Inferior parietal cortex (tissue), 1 donor: Measurements from ENCODE around the gene CACNA1I.

ENCODE experiments used
- DNase-seq: peaks from one replicate; pipeline ENCODE4 v3.0.0-alpha.2; 2016; ENCODE audit errors: extremely low spot score

CACNA1I gene

DNA sequence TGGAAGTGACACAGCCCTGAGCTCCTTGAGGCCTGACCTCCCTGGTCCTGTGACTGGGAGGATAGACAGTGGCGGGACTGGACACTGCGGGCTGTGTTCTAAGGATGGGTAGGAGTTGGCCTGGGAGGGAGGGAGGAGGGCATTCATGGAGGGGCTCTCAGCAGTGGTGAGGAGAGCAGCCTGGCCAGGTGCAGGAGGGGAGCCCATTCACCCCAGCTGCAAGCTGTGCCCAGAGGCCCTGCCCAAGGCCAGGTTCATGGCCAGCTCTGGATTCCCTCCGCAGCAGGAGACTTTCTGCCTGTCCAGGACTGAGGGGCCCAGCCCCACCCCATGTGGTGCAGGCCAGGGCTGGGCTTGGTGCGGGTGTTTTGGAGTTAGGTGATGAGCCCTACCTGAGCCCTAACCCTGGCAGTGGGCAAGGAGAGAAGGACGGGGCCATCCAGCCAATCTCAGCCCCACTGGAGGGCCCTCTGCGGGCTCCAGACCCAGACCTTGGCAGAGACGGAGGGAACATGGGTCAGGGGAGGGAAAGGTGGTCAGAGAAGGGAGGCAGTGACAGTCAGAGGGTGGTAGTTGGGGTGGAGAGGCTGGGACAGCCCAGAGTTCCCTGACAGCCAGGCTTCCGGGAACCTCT lies 26.8 kb downstream of the CACNA1I start:
- no peak for DNase-seq

DNA sequence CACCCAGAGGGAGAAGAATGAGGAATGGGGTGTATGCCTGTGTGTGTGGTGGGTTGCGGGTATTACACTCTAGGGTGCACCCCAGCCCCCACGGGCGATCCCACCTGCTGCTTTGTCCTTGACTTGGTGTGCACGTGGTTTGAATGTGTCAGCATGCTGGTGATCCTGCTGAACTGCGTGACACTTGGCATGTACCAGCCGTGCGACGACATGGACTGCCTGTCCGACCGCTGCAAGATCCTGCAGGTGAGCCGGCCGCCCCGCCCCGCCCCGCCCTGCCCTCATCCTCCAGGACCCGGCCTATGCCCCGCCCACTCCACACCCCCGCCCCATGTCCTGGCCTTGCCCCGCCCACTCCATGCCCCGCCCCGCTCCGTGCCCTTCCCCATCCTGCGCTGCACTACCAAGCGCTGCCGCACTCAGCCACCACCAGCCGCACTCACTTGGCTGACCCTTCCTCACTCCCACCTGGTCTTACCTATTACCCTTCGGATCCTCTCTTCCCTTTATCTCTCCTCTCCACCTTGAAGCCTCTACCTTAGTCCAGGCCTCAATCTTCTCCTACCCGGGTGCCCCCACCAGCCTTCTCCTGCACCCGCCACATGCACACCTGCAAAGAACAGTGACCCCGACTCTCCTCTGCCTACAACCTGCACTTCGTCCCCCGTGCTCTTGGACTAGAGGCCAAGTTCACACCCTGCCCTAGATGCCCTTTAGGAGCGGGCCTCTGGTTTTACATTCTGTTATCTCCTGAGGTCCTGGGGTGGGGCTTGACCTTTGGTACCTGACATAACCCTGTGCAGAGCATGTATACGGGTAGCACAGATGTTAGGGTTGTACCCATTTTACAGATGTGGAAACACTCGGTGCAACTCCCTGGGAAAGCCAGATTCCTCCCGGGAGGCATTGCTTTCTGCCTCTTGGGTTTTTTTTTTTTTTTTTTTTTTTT lies 27.7 kb downstream of the CACNA1I start:
- DNase-seq: no peak

DNA sequence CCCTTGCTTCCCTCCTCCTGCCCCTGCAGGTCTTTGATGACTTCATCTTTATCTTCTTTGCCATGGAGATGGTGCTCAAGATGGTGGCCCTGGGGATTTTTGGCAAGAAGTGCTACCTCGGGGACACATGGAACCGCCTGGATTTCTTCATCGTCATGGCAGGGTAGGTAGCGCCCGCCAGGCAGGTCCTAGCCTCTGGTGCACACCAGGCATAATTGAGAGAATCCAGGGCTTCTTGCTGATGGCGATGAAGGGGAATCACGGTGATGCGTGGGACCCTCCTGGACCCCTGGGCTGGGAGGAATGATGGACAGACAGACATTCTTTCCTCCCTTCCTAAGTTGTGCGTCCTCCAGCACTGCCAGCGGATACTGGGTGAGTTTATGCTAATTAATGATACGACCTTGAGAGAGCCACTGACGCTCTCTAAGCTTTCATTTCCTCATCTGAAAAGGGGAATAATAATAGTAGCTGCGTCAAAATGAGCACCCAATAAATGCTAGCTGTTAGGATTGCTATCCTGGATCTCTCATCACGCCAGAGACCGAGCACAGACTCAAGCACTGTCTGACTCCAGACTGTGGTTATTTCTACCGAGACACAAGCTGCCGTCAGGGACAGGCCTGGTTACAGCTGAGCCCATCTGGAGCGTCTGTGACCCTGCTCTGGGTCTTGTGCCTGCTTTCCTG lies 30.1 kb downstream of the CACNA1I start:
- DNase-seq: no peak

DNA sequence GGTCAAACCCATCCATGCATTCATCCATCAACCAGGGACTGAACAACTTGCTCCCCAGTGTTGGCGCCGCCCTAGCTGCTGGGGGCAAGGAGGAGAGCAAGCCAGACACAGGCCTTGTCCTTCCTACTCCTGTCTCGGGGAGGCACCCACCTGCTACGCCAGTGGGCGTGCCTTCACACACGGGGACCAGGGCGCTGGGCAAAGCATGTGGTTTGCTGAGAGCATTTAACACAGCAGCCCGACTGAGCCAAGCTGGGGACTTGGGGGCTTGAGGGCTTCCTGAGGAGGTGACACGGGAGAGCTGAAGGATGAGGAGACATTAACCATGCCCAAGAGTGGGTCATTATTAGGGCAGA lies 30.6 kb downstream of the CACNA1I start:
- DNase-seq: no peak

DNA sequence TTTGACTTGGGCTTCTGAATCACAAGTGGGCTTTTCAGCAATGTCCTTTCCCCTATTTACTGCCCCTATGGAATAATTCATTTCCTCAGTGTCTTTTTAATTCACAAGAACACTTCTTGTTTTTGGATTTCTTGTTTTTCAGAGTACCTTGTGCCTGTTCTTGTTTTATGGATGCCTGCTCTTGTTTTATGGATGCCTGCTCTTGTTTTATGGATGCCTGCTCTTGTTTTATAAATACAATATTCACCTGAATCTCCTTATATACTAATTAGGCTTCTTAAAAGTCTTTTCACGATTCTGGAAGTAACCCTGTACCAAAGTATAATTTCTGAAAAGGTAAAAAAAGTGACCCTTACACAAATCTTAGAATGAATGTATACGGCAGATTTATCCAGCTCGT lies 32.8 kb downstream of the CACNA1I start:
- DNase-seq: no peak

DNA sequence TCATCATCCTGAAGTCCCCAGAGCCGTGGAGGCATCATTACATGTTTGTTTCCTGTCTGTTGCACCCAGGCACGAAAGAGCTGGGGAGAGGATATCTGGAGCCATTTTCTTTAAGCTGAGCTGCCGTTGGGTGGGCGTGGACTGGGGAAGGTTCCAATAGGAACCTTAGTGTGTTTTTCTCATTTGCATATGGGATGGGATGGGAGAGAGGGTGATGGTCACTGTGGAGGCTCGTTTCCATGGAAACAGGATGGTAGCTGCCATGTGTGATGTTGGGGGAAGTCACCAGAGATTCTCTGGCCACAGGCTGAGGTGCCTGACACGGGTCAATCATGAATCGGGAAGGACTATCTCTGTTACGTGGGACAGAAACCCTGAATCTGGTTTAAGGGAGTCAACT lies 39.7 kb downstream of the CACNA1I start:
- DNase-seq: no peak

DNA sequence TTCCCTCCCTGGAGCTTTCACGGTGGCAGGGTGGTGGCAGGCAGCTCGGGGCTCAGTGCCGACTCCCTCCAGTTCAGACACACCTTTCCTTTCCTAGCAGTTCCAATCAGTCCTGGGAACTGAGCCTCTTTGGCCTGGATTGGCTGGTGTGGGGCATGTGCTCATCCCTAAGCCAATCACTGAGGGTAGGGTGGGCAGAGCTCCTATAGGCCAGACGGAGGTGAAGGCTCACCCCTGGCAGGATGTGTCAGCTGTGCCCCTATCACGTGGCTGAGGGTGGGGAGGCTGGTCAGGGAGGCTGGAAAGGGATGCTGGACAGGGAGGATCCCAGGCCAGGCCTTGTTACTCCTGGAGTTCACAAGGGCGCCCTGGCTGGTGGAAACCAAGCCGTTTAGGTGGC lies 40.2 kb downstream of the CACNA1I start:
- DNase-seq: no peak

DNA sequence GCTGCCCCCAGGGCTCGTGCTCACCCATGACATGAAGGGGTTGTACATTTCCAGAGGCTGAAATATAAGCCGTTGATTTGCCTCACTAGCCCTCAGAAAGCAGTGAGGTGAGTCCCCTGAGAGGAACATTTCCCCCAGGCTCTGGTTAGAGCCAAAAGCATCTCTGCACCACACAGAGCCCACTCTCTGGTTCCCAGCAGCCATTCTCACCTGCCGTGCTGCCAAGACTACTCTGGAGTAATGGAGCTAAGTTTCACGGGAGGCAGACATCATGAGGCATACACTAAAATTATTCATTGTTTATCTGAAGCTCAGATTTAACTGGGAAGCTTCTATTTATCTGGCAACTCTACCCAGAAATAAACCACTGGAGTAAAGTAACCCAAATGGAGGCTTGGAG lies 40.8 kb downstream of the CACNA1I start:
- no peak for DNase-seq

DNA sequence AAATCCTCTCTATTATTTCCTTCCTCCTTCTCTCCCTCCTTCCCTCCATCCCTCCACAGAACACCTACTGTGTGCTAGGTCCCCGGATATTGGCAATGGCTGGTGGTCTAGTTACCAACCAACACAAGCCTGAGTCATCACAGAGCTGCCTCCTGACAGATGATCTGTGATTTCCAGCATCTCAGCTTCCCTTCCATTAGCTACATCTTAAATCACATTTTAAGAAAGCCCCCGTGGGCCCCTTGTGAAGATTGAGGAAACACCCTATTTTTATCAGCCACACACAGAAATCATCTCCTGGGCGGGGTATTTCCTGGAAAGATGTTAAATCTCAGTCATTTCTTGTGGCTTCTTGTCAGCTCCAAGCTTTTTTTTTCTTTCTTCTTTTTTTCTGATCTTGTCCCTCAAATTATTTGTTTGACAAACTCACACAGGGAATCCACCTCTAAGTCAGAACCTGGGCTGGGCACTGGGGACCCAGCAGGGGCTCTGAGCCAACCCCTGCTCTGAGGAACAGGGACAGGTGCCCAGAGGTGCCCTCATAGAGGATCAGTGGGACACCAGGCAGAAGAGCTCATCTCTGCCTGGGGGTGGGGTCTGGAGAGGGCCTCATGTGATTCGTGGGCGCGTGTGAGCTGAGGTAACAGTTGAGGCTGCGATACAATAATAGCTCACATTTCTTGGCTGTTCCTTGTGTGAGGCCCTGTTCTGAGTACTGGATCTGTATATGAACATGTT lies 42.4 kb downstream of the CACNA1I start:
- no peak for DNase-seq

DNA sequence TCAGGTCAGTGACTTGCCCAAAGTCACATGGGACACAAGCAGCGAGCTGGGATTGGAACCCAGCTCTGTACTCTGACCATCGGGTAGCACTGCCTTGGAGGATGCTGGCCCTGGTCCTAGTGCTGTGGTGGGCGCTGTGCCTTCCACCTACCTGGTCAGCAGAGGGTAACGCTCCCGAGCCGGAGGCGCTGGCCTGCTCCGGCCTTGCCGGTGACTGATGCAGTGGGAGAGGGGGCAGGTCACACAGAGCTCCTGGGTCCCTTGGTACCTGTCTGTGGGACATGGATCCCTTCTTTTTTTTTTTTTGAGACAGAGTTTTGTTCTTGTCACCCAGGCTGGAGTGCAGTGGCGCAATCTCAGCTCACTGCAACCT lies 43.0 kb downstream of the CACNA1I start:
- no peak for DNase-seq

DNA sequence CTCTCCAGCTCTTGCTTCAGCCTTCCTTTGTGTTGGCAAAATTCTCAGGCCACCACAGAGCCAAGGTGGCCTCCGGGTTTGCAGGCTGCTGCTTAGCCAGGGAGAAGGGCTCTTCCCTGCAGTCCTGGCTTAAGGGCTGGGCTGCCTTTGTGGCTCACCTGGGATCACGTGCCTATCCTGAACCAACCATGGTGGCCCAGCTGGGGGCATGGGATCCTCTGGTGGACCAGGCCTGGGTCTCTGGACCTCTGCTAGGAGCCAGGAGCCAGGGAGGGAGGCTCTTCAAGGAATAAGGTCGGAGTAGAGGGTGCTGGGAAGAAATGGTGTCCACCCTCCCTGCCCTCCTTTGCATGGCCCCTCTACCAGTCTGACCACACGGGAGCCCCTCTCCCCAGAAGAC lies 43.9 kb downstream of the CACNA1I start:
- no peak for DNase-seq

DNA sequence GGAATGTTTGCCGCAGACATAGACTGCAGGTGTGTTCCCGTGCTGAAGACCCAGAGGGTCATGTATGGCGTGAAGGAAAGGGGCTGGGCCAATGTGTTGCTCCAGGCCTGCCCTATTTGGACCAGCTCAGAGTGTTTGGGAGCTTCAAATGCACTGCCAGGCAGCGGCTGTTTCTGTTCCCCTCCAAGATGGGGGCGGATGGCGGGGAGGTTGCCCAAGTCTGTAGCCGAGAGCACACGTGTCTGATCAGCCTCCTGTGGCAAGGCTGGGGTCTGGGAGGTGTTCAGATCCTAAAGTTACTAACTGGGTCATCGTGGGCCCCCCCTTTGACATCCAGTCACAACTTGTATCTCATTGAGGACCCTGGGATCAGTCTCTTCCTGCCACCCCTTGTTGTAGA lies 45.5 kb downstream of the CACNA1I start:
- DNase-seq: no peak

DNA sequence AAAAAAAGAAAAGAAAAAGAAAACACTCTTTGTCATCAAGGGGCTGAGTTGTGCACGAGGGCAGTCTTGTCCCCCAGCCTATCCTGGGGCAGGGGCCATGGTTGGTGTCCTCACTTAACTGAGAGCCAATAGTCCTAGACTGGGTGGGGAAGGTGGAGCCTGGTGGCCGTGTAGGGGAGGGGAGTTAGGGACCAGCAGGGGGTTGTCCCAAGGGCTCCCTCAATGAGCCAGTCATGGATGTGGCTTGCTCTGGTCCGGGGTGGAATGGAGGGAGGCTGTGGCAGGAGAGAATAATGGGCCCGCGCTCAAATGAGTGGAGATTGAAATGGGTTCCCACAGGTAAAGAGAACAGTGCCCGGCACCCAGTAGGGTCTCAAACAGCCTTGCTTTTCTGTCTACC lies 46.2 kb downstream of the CACNA1I start:
- no peak for DNase-seq

DNA sequence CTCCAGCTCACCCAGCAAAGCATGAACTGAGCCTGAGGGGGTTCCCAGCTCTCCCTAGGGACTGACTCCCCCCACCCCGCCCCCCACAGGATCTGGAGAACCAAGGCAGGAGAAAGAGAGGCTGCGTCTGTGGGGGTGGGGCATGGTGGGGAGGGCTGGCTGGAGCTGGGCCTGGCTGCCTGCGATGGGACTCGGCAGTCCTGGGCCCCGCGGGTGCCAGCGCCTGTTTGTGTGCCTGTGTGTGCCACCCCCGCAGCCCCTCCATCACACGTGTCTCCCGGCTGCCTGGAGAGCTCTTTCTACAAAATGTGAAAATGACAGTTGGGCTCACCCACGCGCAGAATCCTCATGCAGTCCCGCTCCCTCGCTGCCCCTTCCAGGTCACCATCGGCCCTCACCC lies 46.8 kb downstream of the CACNA1I start:
- DNase-seq: no peak

DNA sequence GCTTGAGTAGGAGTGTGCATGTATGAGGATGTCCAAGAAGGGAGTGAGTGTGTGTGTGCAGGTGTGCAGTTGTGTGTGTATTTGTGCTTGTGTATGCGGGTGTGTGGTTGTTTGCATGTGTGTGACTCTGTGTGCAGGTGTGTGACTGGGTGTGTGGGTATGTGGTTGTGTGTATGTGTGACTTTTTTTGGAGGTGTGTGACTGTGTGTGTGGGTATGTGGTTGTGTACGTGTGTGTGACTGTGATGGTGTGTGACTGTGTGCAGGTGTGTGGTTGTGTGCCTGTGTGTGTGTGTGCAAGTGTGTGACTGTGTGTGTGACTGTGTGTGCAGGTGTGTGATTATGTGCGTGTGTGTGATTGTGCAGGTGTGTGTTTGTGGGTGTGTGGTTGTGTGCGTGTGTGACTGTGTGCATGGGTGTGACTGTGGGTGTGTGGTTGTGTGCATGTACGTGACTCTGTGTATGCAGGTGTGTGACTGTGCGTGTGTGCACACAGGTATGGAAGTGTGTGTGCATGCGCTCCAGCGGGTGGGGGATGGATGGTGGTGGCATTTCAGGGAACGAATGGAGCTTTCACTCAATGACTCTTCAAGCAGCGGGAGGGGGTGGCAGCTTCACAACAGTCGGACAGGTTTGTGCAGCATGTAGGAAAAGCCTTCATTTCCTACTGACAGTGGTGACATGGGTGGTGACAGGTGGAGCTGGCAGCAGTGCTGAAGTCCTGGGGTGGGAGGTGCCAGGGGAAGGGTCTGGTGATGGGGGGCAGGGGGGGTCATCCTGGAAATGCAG lies 47.6 kb downstream of the CACNA1I start:
- DNase-seq: no peak

DNA sequence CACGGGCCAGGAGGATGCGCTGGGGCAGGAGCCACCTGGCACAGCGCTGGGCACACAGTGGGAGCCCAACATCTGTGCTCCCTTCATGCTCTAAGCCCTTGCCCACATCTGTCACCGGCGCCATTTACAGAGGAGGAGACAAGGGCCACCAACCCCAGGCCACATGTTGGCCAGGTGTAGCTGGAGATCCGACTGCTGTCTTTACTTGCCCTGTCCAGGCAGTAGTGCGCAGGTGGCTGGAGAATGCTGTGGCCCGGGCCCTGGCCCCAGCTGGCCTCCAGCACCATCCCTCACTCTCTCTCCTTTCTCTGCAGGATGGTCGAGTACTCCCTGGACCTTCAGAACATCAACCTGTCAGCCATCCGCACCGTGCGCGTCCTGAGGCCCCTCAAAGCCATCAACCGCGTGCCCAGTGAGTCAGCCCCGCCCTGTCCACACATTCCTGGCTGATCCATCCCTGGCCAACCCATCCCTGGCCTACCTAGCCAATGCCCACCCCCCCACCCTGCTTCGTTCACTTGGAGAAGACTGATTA lies 48.5 kb downstream of the CACNA1I start:
- no peak for DNase-seq

DNA sequence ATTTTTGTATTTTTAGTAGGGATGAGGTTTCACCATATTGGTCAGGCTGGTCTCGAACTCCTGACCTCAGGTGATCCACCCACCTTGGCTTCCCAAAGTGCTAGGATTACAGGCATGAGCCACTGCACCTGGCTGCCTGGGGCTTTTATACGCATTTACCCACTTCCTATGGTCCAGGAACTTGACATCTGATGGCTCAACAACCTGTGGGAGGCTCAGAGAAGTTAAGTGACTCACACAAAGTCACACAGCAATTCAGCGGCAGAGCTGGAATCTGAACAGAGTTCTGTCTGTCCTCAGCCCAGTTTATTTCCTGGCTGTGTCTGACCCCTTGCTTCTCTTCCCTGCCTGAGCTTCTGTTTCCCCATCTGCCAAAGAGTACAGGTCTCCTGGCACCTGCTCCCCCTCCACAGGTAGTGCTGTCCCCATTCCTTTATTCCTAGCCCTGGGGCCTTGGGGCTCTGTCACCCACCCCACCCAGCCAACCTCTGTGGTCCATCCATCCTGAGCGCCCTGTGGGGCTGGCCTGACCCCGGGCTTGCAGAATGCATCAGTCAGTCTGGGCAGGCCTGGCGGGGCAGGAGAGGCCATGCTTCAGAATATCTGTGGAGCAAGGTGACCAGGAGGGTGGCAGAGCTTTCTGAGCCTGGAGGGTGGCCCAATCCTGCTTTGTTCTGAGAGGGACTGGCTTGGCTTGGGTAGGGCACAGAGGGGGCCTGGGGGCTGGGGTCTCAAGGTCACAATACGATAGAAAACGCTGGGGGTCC lies 50.6 kb downstream of the CACNA1I start:
- DNase-seq: no peak

DNA sequence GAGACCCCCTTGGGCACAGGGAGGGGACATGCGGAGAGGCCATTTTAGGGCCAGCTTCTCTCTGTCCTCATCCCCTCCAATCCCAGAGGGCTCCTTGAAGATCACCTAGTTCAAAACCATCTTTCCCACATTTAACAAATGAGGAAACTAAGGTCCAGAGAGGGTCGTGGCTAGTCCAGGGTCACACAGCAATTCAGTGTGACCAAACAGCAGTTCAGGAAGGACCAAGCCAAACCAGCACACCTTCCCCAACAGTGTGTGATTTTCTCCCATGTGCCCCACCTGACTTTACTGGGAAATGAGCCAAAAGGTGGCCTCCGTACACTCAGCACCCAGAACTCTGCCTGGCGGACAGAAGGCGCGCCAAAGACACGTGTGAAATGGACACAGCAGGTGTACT lies 51.3 kb downstream of the CACNA1I start:
- no peak for DNase-seq

DNA sequence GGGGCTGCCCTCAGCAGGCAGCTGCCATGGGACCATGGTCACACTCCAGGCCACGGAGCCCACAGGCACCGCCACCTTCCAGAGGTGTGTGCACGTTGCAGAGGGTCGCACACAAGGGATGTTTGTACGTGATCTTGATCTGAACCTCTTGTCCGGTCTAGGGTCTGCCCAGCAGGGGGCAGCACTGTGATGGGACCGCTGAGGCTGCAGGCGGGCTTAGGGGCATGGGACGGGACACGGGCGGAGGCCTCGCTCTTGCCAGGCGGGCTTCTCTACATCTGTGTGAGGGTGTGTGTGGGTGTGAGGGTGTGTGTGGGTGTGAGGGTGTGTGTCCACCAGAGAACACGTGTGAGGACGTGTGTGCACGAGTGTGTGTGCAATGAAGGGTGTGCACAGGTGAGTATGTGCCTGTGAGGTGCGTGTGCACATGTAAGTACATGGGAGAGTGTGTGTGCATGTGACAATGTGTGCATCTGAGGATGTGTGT lies 52.4 kb downstream of the CACNA1I start:
- no peak for DNase-seq
